Measurements from ENCODE around the gene DTNB.
"Not testable (repeated sequence)": the region's sequence is repeated elsewhere in the genome, so short reads cannot be mapped to it uniquely, and the experiment has no call there.

The DTNB gene

DNA sequence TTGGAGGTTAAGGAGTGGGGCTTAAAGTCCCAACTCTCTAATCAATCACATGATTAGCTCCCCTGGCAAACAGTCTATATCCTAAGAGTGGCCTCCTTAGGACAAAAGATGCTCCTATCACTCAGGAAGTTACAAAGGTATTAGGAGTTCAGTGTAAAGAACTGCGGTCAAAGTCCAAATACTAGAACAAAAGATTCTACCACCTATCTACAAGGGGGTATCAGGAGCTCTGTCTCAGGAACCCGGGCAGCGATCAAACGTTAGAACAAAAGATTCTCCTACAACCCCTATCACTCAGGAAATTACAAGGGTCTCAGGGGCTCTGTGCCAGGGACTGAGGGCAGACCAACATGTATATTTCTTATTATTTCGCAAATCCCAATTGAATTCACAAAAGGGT is 58.0 kb downstream of the DTNB start:
- DNase-seq (ENCODE audit: low spot score): no peak
- TF ChIP-seq, protein P1, sequence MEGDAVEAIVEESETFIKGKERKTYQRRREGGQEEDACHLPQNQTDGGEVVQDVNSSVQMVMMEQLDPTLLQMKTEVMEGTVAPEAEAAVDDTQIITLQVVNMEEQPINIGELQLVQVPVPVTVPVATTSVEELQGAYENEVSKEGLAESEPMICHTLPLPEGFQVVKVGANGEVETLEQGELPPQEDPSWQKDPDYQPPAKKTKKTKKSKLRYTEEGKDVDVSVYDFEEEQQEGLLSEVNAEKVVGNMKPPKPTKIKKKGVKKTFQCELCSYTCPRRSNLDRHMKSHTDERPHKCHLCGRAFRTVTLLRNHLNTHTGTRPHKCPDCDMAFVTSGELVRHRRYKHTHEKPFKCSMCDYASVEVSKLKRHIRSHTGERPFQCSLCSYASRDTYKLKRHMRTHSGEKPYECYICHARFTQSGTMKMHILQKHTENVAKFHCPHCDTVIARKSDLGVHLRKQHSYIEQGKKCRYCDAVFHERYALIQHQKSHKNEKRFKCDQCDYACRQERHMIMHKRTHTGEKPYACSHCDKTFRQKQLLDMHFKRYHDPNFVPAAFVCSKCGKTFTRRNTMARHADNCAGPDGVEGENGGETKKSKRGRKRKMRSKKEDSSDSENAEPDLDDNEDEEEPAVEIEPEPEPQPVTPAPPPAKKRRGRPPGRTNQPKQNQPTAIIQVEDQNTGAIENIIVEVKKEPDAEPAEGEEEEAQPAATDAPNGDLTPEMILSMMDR (IDR thresholded peaks at IDR 0.05; ENCODE audit: borderline replicate concordance, control extremely low read depth, extremely low read depth, insufficient read depth, missing control alignments): no peak
- in situ Hi-C loops (cut with MboI; ENCODE audit: low sequenced_read_pairs, unreplicated experiment): no loop called here

DNA sequence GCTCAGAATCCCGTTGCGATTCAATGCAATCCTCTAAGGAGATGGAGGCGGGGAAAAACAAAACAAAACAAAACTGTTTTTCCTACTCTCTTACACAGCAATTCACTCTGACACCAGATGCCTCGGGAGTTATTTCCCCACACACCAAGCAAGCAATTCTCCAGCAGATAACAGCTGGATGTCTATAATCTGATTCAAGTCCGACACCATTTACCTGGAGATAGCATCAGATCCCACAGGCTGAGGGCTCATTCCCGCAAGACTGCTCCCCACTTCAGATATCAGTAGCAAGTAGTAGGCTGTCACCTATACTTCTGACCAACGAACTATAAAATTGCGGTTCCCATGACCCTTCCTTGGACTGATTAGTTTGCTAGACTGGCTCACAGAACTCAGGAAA is 58.7 kb downstream of the DTNB start:
- DNase-seq (ENCODE audit: low spot score): no peak
- TF ChIP-seq, protein P1 (IDR thresholded peaks at IDR 0.05; ENCODE audit: borderline replicate concordance, control extremely low read depth, extremely low read depth, insufficient read depth, missing control alignments): no peak
- in situ Hi-C loops (cut with MboI; ENCODE audit: low sequenced_read_pairs, unreplicated experiment): no loop called here

GRCh38 chr2:25608718-25609117 is 64.7 kb downstream of the DTNB start:
- TF ChIP-seq, protein P1 (IDR thresholded peaks at IDR 0.05; ENCODE audit: borderline replicate concordance, control extremely low read depth, extremely low read depth, insufficient read depth, missing control alignments): no peak
- DNase-seq (ENCODE audit: low spot score): no peak
- in situ Hi-C loops (cut with MboI; ENCODE audit: low sequenced_read_pairs, unreplicated experiment): no loop called here

- DNase-seq (ENCODE audit: low spot score): no peak
These were observed 66.5 kb downstream of the DTNB start for GRCh38 chr2:25606892-25607291.

DNA sequence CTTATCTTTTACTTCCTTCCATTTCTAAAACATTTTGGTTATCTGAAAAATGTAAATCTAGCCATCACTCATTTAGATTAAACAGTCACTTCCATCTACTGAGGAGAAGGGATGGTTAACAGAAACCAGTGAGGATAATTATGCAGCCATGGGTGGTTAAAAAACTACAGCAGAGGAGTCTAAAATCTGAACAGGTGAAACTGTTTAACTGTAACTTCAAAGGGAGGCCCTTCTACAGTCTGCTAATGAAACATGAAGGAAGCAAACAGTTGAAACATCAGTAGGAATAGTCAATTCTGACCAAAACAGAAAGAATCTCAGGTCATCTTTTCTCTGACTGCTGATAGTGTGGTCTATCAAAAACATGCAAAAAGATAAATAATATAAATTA is 71.0 kb downstream of the DTNB start:
- in situ Hi-C loops (cut with MboI; ENCODE audit: low sequenced_read_pairs, unreplicated experiment): no loop called here
- DNase-seq (ENCODE audit: low spot score): peak; percentile 31

More at GRCh38 chr2:25606892-25607291, 66.5 kb downstream of the DTNB start:
- TF ChIP-seq, protein P1 (IDR thresholded peaks at IDR 0.05; ENCODE audit: borderline replicate concordance, control extremely low read depth, extremely low read depth, insufficient read depth, missing control alignments): peak; percentile 30
- in situ Hi-C loops (cut with MboI; ENCODE audit: low sequenced_read_pairs, unreplicated experiment): no loop called here

DNA sequence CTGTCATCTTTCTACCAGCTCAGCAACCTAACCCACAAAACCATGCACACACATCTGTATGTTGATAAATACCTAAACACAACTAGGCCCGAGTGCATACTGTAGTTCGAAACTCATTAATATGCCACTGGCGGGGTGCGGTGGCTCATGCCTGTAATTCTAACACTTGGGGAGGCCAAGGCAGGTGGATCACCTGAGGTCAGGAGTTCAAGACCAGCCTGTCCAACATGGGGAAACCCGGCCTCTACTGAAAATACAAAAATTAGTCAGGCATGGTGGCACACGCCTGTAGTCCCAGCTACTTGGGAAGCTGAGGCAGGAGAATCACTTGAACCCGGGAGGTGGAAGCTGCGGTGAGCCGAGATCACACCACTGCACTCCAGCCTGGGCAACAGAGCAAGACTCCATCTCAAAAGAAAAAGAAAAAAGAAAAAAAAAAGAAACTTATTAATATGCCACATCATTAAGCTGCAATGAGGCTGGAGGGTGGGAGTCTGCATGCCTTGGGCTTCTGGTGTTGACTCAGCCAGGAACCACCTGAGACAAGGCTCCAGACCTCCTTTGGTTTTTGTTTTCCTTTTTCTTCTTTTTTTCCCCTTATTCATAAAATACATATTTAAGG is 71.6 kb downstream of the DTNB start:
- in situ Hi-C loops (cut with MboI; ENCODE audit: low sequenced_read_pairs, unreplicated experiment); DNase-seq (ENCODE audit: low spot score): not testable (repeated sequence)

More for the DNA sequence above, 71.0 kb downstream of the DTNB start:
- TF ChIP-seq, protein P1 (IDR thresholded peaks at IDR 0.05; ENCODE audit: borderline replicate concordance, control extremely low read depth, extremely low read depth, insufficient read depth, missing control alignments): no peak

DNA sequence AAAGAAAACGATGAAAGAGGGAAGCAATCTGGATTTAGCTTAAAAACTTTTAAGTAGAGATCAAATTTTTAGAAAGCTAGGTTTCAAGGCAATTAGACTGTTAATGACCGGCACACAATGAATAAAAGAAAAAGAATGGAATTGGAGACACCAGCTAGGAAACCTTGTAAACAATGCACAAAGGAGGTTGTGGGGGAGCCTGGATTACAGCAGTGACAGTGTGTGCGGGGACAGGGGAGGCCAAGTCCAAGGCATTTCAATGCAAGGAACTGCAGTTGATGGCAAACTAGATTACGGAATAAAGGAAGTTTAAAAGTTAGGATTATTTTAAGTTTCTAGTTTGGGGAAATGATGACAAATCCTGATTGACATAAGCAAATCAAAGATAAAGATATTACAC is 74.5 kb downstream of the DTNB start:
- TF ChIP-seq, protein P1 (IDR thresholded peaks at IDR 0.05; ENCODE audit: borderline replicate concordance, control extremely low read depth, extremely low read depth, insufficient read depth, missing control alignments): no peak
- DNase-seq (ENCODE audit: low spot score): no peak
- in situ Hi-C loops (cut with MboI; ENCODE audit: low sequenced_read_pairs, unreplicated experiment): no loop called here
